CD4-positive, alpha-beta T cell treated with Interleukin-17A for 1 hour (primary cell): ENCODE results near the gene RAB3IL1.
A peak's percentile ranks its signal among the peaks of the same experiment; 100 is the strongest.
"Not testable (repeated sequence)": the region's sequence is repeated elsewhere in the genome, so short reads cannot be mapped to it uniquely, and the experiment has no call there.

Experiments used
- DNase-seq: peaks from one replicate; pipeline ENCODE4 v3.0.0-alpha.2; 2020

Gene RAB3IL1

GRCh38 chr11:61882879-61883278 lies 34.5 kb downstream of the RAB3IL1 start:
- no peak for DNase-seq

- not testable (repeated sequence) for DNase-seq
Observed at GRCh38 chr11:61882267-61882666, 35.1 kb downstream of the RAB3IL1 start.

DNA sequence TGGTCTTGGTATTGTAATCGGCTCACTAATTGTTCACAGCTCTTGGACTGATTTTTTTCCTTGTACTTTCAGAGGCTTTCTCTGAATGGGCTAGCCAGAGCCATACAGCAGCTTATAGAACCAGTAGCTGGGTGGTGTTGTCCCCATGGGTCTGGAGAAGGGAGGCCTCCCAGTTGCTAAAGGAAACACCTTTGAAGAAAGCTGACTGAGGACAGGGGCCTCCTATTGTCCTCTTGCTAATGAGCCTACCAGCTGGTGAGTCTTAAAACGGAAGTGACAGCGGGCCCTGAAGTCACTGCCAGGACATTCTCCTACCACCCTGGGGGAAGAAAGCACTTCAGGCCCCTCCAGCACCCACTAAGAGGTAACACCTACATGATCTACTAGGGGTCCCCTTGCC lies 36.0 kb downstream of the RAB3IL1 start:
- no peak for DNase-seq

DNA sequence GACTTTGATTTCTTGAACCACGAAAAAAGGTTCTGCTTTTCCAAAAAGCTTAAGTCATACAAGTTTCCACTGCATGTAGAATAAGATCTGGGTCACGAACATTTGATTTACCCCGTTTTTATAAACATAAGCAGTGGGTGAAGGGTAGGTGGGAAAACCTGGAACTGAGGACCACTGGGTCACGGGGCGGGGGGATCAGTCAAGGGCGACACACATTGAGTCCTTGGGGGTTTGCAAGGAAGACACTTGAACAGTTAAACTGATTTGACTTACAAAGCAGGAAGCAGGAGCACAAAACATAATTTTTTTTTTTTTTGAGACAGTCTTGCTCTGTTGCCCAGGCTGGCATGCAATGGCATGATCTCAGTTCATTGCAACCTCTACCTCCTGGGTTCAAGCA lies 36.9 kb downstream of the RAB3IL1 start:
- no peak for DNase-seq

DNA sequence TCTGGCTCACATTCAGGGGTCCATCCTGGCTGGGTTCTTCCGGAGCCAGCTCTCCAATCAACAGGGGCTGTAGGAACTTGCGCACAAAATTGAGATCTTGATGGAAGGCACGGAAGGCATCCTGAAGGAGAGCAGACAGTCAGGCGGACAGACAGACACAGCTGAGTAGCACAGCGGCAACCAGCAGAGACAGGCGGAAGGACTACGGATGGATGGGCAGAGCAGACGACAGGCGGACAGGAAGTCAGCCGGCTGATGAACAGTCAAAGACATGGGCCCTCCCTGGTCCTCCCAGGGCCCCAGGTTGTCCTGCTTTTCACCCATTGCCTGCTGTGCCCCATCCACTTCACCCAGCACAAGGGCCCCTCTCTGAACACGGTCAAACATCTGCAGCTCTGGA lies 37.3 kb downstream of the RAB3IL1 start:
- no peak for DNase-seq

DNA sequence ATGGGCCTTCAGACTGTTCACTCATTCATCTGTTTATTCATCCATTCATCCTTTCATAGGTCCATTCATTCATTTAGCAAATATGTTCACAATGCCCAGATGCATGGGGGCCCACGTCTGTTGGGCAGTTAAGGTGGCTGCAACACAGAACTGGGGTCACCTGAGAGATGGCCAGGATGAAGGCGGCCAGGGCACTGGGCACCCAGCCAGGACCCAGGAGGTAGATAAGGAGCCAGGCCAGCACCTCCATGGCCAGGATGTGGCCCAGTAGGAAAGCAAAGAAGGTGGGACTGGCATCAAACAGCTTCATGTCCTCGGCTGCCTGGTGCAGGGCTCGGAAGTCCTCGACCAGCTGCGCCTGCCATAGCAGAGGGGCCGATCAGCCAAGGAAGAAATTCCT lies 38.2 kb downstream of the RAB3IL1 start:
- no peak for DNase-seq

DNA sequence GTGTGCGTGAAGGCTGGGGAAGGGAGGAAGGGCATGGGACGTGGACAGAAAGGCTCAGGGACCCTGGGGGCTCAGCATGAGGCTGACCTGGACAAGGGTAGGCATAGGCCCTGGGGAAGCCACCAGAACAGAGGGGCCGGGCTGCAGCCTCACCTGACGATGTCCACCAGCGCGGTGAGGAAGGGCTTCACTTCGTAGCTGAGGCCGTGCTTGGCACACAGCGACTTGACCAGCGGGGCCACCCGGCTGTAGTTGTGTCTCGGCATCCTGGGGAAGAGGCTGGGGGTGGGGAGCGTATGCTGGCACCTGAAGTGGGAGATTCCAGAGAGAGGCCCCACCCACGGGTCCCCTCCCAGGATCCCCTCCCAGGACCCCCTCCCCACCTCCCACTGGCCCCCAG lies 41.7 kb downstream of the RAB3IL1 start:
- DNase-seq = no peak

DNA sequence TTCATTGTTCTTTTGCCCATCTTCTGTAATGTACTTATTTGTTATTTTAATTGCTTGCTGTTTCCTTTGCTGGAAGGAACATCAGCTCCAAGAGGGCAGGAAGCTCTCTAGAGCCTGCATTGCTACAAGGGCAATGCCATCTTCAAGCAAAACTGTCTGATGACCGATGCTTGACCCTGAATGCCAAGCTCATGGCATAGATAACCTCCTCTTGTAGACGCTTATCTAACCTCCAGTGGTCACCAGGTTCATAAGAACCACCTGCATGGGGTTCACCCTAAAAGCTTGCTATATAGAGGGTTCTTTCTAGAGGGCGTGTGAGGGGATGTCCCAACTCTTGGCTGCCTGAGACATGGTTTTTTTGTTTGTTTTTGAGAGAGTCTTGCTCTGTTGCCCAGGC lies 42.5 kb downstream of the RAB3IL1 start:
- DNase-seq = no peak

DNA sequence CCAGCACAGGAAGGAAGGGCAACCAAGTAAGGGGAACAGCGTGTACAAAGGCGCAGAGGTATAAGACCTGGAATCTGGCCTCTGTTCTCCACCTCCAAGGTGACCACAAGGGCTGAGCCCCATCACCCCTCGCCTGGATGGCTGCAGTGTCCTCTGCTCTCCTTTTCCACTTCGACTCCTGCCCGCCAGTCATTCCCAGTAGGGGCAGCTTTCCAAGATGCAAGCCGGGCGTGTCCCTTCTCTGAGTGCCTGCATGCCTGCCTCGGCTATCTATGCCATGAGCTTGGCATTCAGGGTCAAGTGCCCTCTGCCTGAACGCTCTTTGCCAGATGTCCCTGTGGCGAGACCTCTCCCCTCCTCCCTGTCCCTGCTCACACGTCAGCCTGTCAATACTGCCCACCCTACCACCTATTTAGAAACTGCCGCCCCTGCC lies 43.0 kb downstream of the RAB3IL1 start:
- DNase-seq = no peak

GRCh38 chr11:61873588-61874376 lies 43.6 kb downstream of the RAB3IL1 start:
- no peak for DNase-seq

- no peak for DNase-seq
Observed at GRCh38 chr11:61872935-61873565, 44.3 kb downstream of the RAB3IL1 start.

DNA sequence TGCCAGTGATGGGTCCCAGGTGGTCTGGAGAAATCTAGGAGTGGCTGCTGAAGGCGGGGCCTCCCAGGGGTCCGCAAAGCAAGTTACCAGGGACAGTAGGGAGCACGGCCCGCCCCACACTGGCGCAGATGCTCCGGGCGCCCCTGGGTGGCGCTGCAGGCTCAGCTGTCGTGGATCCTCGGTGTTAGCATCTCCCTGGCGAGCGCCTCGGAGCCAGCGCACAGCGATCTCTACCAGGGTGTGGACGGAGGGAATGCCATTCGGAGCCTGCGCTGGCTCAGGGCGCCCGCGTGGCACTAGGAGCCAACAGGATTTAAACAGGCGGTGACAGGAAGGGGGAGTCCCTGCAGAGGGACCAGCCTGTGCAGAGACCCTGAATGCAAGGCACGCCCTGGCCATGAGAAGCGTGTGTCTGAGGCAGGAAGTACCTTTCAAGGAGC lies 46.2 kb downstream of the RAB3IL1 start:
- peak; percentile 54 for DNase-seq

- no peak for DNase-seq
Observed at GRCh38 chr11:61870541-61871031, 46.8 kb downstream of the RAB3IL1 start.

- DNase-seq = no peak
Observed at GRCh38 chr11:61869708-61870451, 47.5 kb downstream of the RAB3IL1 start.

DNA sequence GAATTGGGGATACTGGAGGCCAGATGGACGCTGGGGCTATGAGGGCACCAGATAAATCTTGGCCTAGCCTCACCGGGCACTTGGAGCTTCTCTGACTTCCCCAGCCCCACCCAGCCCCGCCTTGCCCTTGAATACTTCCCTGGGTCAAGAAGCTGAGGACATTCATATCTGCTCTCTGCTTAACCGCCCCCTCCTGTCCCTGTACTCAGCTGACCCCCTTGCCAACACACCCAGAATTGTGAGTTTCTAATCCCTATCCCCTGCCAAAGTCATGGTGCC lies 48.0 kb downstream of the RAB3IL1 start:
- DNase-seq = no peak

GRCh38 chr11:61868571-61869428 lies 48.6 kb downstream of the RAB3IL1 start:
- no peak for DNase-seq

DNA sequence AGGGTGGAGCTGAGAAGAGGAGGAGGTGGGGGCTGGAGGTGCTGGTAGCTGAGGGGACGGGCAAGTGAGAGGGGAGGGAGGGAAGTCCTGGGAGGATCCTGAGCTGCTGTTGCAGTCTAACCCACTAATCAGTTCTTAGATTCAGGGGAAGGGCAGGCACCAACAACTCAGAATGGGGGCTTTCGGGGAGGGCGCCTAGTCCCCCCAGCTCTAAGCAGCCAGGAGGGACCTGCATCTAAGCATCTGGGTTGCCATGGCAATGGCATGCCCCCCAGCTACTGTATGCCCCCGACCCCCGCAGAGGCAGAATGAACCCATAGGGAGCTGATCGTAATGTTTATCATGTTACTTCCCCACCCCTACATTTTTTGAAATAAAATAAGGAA lies 50.4 kb downstream of the RAB3IL1 start:
- no peak for DNase-seq

GRCh38 chr11:61866231-61866957 lies 51.0 kb downstream of the RAB3IL1 start:
- DNase-seq = no peak

GRCh38 chr11:61864814-61865775 lies 52.3 kb downstream of the RAB3IL1 start:
- DNase-seq = no peak

GRCh38 chr11:61863548-61864081 lies 53.8 kb downstream of the RAB3IL1 start:
- no peak for DNase-seq
